OCI-LY3 (cell line): ENCODE data around the gene SULT1C2.

Experiments
- H2AFZ ChIP-seq: fragments of 200-600, 300-600 bp; shearing (Covaris generic); 2 replicates; pipeline ENCODE4 v1.6.0; 2014; ENCODE audit warnings: antibody characterized with exemption, low read depth, low read length
- H3K27ac ChIP-seq: fragments of 200-600, 300-600 bp; sonication (generic); 2 replicates; pipeline ENCODE4 v1.5.1; 2014; ENCODE audit warnings: mild to moderate bottlenecking, low read length, moderate library complexity, mixed read lengths
- H3K27me3 ChIP-seq: fragments of 200-600, 300-600 bp; sonication (generic); 2 replicates; pipeline ENCODE4 v1.6.1; 2014; ENCODE audit warnings: low read depth, low read length, mixed read lengths
- H3K36me3 ChIP-seq: fragments of 200-600, 300-600 bp; sonication (generic); replicated peaks from 2 replicates; pipeline ENCODE3; 2014; ENCODE audit warnings: low read depth, low read length, mixed read lengths
- H3K4me1 ChIP-seq: fragments of 300-600, 200-600 bp; sonication (generic); 2 replicates; pipeline ENCODE4 v1.6.1; 2014; ENCODE audit warnings: low read length, mixed read lengths
- H3K4me2 ChIP-seq: fragments of 200-600, 300-600 bp; sonication (generic); 2 replicates; pipeline ENCODE4 v1.6.1; 2014; ENCODE audit warnings: low read length, mixed read lengths
- H3K4me3 ChIP-seq: fragments of 300-600, 200-600 bp; sonication (generic); 2 replicates; pipeline ENCODE4 v1.5.1; 2014; ENCODE audit warnings: antibody characterized with exemption, mild to moderate bottlenecking, low read length, moderate library complexity
- H3K79me2 ChIP-seq: fragments of 300-600, 200-600 bp; shearing (Covaris generic); 2 replicates; pipeline ENCODE4 v1.6.1; 2014; ENCODE audit warnings: mild to moderate bottlenecking, low read length, mixed read lengths
- H3K9ac ChIP-seq: fragments of 300-600, 200-600 bp; shearing (Covaris generic); 2 replicates; pipeline ENCODE4 v1.6.0; 2014; ENCODE audit warnings: mild to moderate bottlenecking, low read length, moderate library complexity
- H3K9me3 ChIP-seq: fragments of 200-600, 300-600 bp; shearing (Covaris generic); 2 replicates; pipeline ENCODE4 v1.6.1; 2014; ENCODE audit warnings: low read length, mixed read lengths; ENCODE audit not compliant: insufficient read depth
- H4K20me1 ChIP-seq: fragments of 200-600, 300-600 bp; sonication (generic); 2 replicates; pipeline ENCODE4 v1.6.1; 2016; ENCODE audit warnings: low read length, mixed read lengths; ENCODE audit not compliant: insufficient read depth
- EZH2phosphoT487 ChIP-seq: fragments of 200-600 bp; shearing (Covaris generic); IDR thresholded peaks from 2 replicates; pipeline ENCODE4 v1.6.1; 2018; ENCODE audit warnings: antibody characterized with exemption, mixed run types, low read depth
- TF ChIP-seq, protein P1 (sequence below): fragments of 200-600, 300-600 bp; sonication (generic); IDR thresholded peaks from 2 replicates; pipeline ENCODE4 v1.5.1; 2014; ENCODE audit warnings: antibody characterized with exemption, low read length, low read depth

Gene SULT1C2

DNA sequence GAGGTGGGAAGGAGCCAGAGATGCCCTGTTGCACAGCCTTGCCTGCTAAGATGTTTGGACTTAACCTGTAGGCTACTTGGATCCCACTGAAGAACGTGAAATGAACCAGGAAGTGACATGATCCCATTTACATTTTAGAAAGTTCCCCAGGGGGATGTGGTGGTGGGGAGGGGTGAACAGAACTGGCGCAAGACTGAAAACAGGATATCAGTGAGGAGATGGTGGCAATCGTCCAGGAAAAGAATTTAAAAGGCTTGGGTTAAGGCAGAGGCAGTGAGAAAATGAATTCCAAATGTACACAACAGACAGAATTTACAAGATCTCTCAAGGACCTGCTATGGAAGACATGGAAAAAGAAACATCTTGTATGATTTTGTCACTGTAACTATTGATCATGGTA is 42.3 kb downstream of the SULT1C2 start:
- Histone ChIP-seq H4K20me1 (no peaks in the 10 kb centered on the region), H2AFZ (no peak overlapping the region), H3K9ac (no peak overlapping the region), H3K36me3 (no peaks in the 10 kb centered on the region), H3K4me3 (no peak overlapping the region), H3K27me3 (0 out of 2 replicates have a peak, but pooled peaks cover 10% of the 10 kb centered on the region), H3K4me1 (0 out of 2 replicates have a peak, but pooled peaks cover 3% of the 10 kb centered on the region), H3K4me2 (no peak overlapping the region), H3K27ac (no peak overlapping the region), H3K9me3 (0 out of 2 replicates have a peak, but pooled peaks cover 3% of the 10 kb centered on the region), H3K79me2 (no peaks in the 10 kb centered on the region)
- TF ChIP-seq, protein P1, sequence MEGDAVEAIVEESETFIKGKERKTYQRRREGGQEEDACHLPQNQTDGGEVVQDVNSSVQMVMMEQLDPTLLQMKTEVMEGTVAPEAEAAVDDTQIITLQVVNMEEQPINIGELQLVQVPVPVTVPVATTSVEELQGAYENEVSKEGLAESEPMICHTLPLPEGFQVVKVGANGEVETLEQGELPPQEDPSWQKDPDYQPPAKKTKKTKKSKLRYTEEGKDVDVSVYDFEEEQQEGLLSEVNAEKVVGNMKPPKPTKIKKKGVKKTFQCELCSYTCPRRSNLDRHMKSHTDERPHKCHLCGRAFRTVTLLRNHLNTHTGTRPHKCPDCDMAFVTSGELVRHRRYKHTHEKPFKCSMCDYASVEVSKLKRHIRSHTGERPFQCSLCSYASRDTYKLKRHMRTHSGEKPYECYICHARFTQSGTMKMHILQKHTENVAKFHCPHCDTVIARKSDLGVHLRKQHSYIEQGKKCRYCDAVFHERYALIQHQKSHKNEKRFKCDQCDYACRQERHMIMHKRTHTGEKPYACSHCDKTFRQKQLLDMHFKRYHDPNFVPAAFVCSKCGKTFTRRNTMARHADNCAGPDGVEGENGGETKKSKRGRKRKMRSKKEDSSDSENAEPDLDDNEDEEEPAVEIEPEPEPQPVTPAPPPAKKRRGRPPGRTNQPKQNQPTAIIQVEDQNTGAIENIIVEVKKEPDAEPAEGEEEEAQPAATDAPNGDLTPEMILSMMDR, result no peak
- TF ChIP-seq EZH2phosphoT487, result no peak

DNA sequence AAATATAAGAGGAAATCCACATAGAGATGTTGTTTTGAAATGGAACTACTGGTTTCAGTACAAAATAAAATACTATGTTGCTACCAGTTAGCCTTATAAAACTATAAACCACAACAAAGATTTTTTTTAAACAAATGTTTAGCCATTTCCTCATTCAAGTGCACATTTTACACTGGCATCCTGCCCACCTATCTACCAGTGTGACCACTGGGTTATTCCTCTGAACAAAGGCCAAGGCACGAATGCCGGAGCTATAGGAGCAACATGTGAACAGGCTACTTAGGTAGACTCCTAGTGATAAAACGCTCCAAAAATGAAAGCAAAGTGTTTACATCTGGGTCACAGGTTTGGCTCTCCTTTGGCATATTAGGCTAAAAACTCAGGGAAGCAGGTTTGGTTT is 57.3 kb downstream of the SULT1C2 start:
- Histone ChIP-seq H3K27ac (no peak overlapping the region), H2AFZ (no peak overlapping the region), H3K4me1 (peaks cover 7% of the 10 kb centered on the region; the same call in 1 of the 2 replicates), H3K4me3 (no peak overlapping the region), H3K4me2 (no peak overlapping the region), H3K9ac (no peak overlapping the region), H4K20me1 (no peaks in the 10 kb centered on the region), H3K36me3 (no peaks in the 10 kb centered on the region), H3K27me3 (peaks cover 33% of the 10 kb centered on the region), H3K9me3 (no peaks in the 10 kb centered on the region), H3K79me2 (no peaks in the 10 kb centered on the region)
- TF ChIP-seq EZH2phosphoT487, result no peak
- TF ChIP-seq, protein P1, result no peak

DNA sequence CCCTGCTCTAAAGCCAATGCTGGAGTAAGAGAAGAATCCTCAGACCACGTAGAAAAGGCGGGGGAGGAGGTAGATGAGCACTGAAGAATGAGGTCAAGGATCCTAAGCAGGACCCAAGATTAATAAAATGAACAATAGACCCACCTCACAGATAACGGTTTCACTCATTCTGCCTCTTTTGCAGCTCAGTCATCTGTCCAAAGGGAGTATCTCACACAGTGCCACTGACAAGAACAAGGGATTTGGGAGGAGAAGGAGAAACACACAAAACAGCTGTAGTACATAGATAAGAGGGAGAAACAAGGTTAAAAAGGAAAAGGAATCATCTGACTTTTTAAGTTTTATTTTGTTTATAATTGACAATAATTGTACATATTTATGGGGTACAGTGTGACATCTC is 58.1 kb downstream of the SULT1C2 start:
- TF ChIP-seq, protein P1, result no peak
- no peak for TF ChIP-seq EZH2phosphoT487
- Histone ChIP-seq H3K27ac (no peak overlapping the region), H3K4me2 (no peak overlapping the region), H3K27me3 (peaks cover 33% of the 10 kb centered on the region), H4K20me1 (no peaks in the 10 kb centered on the region), H3K79me2 (no peaks in the 10 kb centered on the region), H3K4me1 (peaks cover 7% of the 10 kb centered on the region; the same call in 1 of the 2 replicates), H3K9ac (no peak overlapping the region), H3K9me3 (no peaks in the 10 kb centered on the region), H3K36me3 (no peaks in the 10 kb centered on the region), H3K4me3 (no peak overlapping the region), H2AFZ (no peak overlapping the region)

DNA sequence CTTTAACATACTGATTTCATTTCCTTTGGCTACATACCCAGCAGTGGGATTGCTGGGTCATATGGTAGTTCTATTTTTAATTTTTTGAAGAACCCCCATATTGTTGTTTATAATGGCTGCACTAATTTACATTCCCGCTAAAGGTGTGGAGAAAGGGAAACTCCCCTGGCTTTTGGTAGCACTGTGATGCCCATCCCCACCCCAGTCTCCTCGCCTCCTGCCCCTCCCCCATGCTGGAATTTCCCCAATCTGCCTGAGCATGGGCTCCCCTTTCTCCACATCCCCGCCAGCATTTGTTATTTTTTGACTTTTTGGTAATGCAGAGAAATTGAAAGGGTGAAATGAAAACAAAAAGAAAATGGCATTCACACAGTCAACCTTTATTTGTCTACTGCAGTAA is 59.1 kb downstream of the SULT1C2 start:
- no peak overlapping the region for H3K27ac ChIP-seq
- TF ChIP-seq, protein P1, result no peak
- no peak for TF ChIP-seq EZH2phosphoT487
- peak overlapping the region; percentile 36; the same call in 1 of the 2 replicates for H3K4me2 ChIP-seq
- H3K36me3 ChIP-seq, result no peaks in the 10 kb centered on the region
- H3K27me3 ChIP-seq, result peaks cover 33% of the 10 kb centered on the region
- H3K4me1 ChIP-seq, result peaks cover 7% of the 10 kb centered on the region; the same call in 1 of the 2 replicates
- H3K9me3 ChIP-seq, result no peaks in the 10 kb centered on the region
- no peak overlapping the region for H3K9ac ChIP-seq
- peak overlapping the region; percentile 25; the same call in 1 of the 2 replicates for H3K4me3 ChIP-seq
- H3K79me2 ChIP-seq, result no peaks in the 10 kb centered on the region
- no peak overlapping the region for H2AFZ ChIP-seq
- no peaks in the 10 kb centered on the region for H4K20me1 ChIP-seq
